IMR-90 (cell line): ENCODE results near the gene CFDP1. TPM values are rescaled to one million over a fixed set of nuclear protein-coding genes. Genes with fewer than 3 reads are reported as not detected.

Source experiments
- ATAC-seq: fragments of 200-7000 bp; cut with Tn5 transposase; 2 replicates; pipeline ENCODE4 v1.9.1; 2020; ENCODE audit warnings: low read depth, mild to moderate bottlenecking, moderate library complexity
- BruUV-seq: library from RNA; stranded (reverse); fragments of 400-500 nt; replicated peaks from 2 replicates; lab custom pipeline; 2021; lab: Mats Ljungman, UMichigan
- CTCF ChIA-PET: fragments of 300-600 bp; formaldehyde crosslinking; extraction: SDS; loops from one replicate; lab custom pipeline; 2021; ENCODE audit warnings: antibody characterized with exemption; lab: Yijun Ruan, JAX
- POLR2A ChIA-PET: fragments of 300-600 bp; sonication (Branson Sonifier 250); formaldehyde crosslinking; loops from one replicate; lab custom pipeline; 2022; ENCODE audit warnings: antibody characterized with exemption; ENCODE audit not compliant: unreplicated experiment; lab: Charles Lee
- DNase-seq: peaks from one replicate; pipeline ENCODE4 v3.0.0; 2013
- H2AFZ ChIP-seq: replicated peaks from 2 replicates; pipeline ENCODE3; 2013; ENCODE audit warnings: low read length, mild to moderate bottlenecking; ENCODE audit not compliant: poor library complexity
- H2AK5ac ChIP-seq: 2 replicates; pipeline ENCODE4 v1.6.1; 2013; ENCODE audit warnings: low read depth, low read length, inconsistent platforms
- H2AK9ac ChIP-seq: replicated peaks from 2 replicates; pipeline ENCODE3; 2013; ENCODE audit warnings: mild to moderate bottlenecking, low read depth, low read length, moderate library complexity; ENCODE audit not compliant: poor library complexity
- H2BK120ac ChIP-seq: 2 replicates; pipeline ENCODE4 v1.6.1; 2013; ENCODE audit warnings: low read depth, low read length, inconsistent platforms
- H2BK15ac ChIP-seq: 3 replicates; pipeline ENCODE4 v1.6.1; 2013; ENCODE audit warnings: low read depth, low read length, inconsistent platforms
- H2BK20ac ChIP-seq: 2 replicates; pipeline ENCODE4 v1.6.1; 2013; ENCODE audit warnings: low read depth, mild to moderate bottlenecking, inconsistent platforms, low read length, moderate library complexity
- H2BK5ac ChIP-seq: 2 replicates; pipeline ENCODE4 v1.6.1; 2013; ENCODE audit warnings: mild to moderate bottlenecking, low read depth, low read length, inconsistent platforms; ENCODE audit not compliant: poor library complexity, severe bottlenecking
- H3K14ac ChIP-seq: replicated peaks from 2 replicates; pipeline ENCODE4 v1.6.1; 2013; ENCODE audit warnings: low read depth, low read length, inconsistent platforms
- H3K18ac ChIP-seq: 2 replicates; pipeline ENCODE4 v1.6.1; 2013; ENCODE audit warnings: low read depth, low read length, control low read depth
- H3K23ac ChIP-seq: 2 replicates; pipeline ENCODE4 v1.6.1; 2013; ENCODE audit warnings: low read depth, low read length, inconsistent platforms
- H3K27ac ChIP-seq: 2 replicates; pipeline ENCODE4 v1.5.1; 2013; ENCODE audit warnings: mild to moderate bottlenecking, control low read depth, low read length; ENCODE audit not compliant: insufficient read depth
- H3K27me3 ChIP-seq: 2 replicates; pipeline ENCODE4 v1.6.1; 2013; ENCODE audit warnings: low read length; ENCODE audit not compliant: control insufficient read depth, insufficient read depth
- H3K36me3 ChIP-seq: 2 replicates; pipeline ENCODE4 v1.6.1; 2013; ENCODE audit warnings: low read length, mixed read lengths; ENCODE audit not compliant: control insufficient read depth, insufficient read depth
- H3K4ac ChIP-seq: 2 replicates; pipeline ENCODE4 v1.6.1; 2013; ENCODE audit warnings: low read depth, low read length, inconsistent platforms
- H3K4me1 ChIP-seq: 2 replicates; pipeline ENCODE4 v1.6.1; 2013; ENCODE audit warnings: low read length, mixed read lengths; ENCODE audit not compliant: control insufficient read depth, insufficient read depth
- H3K4me2 ChIP-seq: 2 replicates; pipeline ENCODE4 v1.6.1; 2013; ENCODE audit warnings: low read depth, mild to moderate bottlenecking, control low read depth, low read length, moderate library complexity
- H3K4me3 ChIP-seq: 2 replicates; pipeline ENCODE4 v1.5.1; 2013; ENCODE audit warnings: low read depth, mild to moderate bottlenecking, control low read depth, low read length, moderate library complexity; ENCODE audit not compliant: insufficient read depth
- H3K56ac ChIP-seq: 2 replicates; pipeline ENCODE4 v1.6.1; 2013; ENCODE audit warnings: low read length, inconsistent platforms; ENCODE audit not compliant: insufficient read depth; ENCODE audit errors: extremely low read depth
- H3K79me1 ChIP-seq, 2 experiments: 2 replicates each; pipeline ENCODE4 v1.6.1; 2013; ENCODE audit warnings: low read length in 2 of 2, inconsistent platforms in 1 of 2, low read depth in 1 of 2
- H3K9ac ChIP-seq: 2 replicates; pipeline ENCODE4 v1.6.1; 2013; ENCODE audit warnings: low read depth, low read length, control low read depth
- H3K9me1 ChIP-seq: 2 replicates; pipeline ENCODE4 v1.6.1; 2013; ENCODE audit warnings: low read length, inconsistent platforms; ENCODE audit not compliant: insufficient read depth
- H3K9me3 ChIP-seq: 2 replicates; pipeline ENCODE4 v1.6.1; 2013; ENCODE audit warnings: low read length; ENCODE audit not compliant: control insufficient read depth, insufficient read depth
- H4K20me1 ChIP-seq: 2 replicates; pipeline ENCODE4 v1.6.1; 2013; ENCODE audit warnings: low read length, inconsistent platforms; ENCODE audit not compliant: insufficient read depth
- H4K5ac ChIP-seq: 2 replicates; pipeline ENCODE4 v1.6.1; 2013; ENCODE audit warnings: mild to moderate bottlenecking, low read depth, low read length, control low read depth
- H4K8ac ChIP-seq, 2 experiments: 2 replicates each; pipeline ENCODE4 v1.6.1; 2013; ENCODE audit warnings: low read depth in 2 of 2, low read length in 2 of 2, control low read depth in 1 of 2, inconsistent platforms in 1 of 2
- H4K91ac ChIP-seq: 2 replicates; pipeline ENCODE4 v1.6.1; 2013; ENCODE audit warnings: low read depth, low read length, inconsistent platforms; ENCODE audit not compliant: insufficient read depth
- BHLHE40 ChIP-seq: fragments of 150-350 bp; IDR thresholded peaks from 2 replicates; pipeline ENCODE4 v1.6.1; 2016; ENCODE audit warnings: mild to moderate bottlenecking, low read depth, low read length
- CHD1 ChIP-seq: IDR thresholded peaks from 2 replicates; pipeline ENCODE4 v1.6.1; 2012; ENCODE audit warnings: low read depth, low read length, improper control_type of control experiment
- MAFK ChIP-seq: IDR thresholded peaks from 2 replicates; pipeline ENCODE4 v1.6.1; 2012; ENCODE audit warnings: low read depth, low read length, improper control_type of control experiment
- RCOR1 ChIP-seq: IDR thresholded peaks from 2 replicates; pipeline ENCODE4 v1.6.1; 2012; ENCODE audit warnings: mild to moderate bottlenecking, low read length, improper control_type of control experiment; ENCODE audit not compliant: insufficient replicate concordance
- SMC3 ChIP-seq: fragments of 150-350 bp; IDR thresholded peaks from 2 replicates; pipeline ENCODE4 v1.6.1; 2016; ENCODE audit warnings: low read depth, mild to moderate bottlenecking, antibody characterized with exemption, low read length, moderate library complexity
- WGBS, 2 experiments: methylation state at CpG; one replicate each; pipeline versions ENCODE4 v1.1.5 to v1.1.7; 2013; ENCODE audit warnings: missing lambda C conversion rate in 2 of 2; ENCODE audit not compliant: insufficient read length in 1 of 2; ENCODE audit errors: extremely low coverage in 2 of 2; 5-methylcytosine and 5-hydroxymethylcytosine counted together
- dilution Hi-C: fragments of 300-500 bp; cut with HindIII; formaldehyde crosslinking; loops from one replicate; pipeline ENCODE4 v1.14.3; 2018; ENCODE audit warnings: low sequenced_read_pairs; ENCODE audit not compliant: unreplicated experiment
- in situ Hi-C: fragments of 300-500 bp; cut with MboI; formaldehyde crosslinking; loops from 3 replicates; pipeline ENCODE4 v1.14.3; 2019; ENCODE audit warnings: low sequenced_read_pairs, inconsistent platforms, mixed read lengths
- intact Hi-C: fragments of 100-400 bp; cut with micrococcal nuclease; formaldehyde crosslinking; loops from 2 replicates; pipeline ENCODE4 v1.10.0; 2022
- polyA plus RNA-seq, 3 experiments: library from polyadenylated mRNA; depleted of rRNA; stranded (reverse); fragments of >200 nt; gene quantifications; 2 replicates each; pipeline ENCODE4 v1.2.3, GENCODE V29; 2012; ENCODE audit warnings: low replicate concordance in 1 of 3
- total RNA-seq: library from RNA; depleted of rRNA; stranded (reverse); fragments of >200 nt; gene quantifications from 2 replicates; pipeline ENCODE4 v1.2.3, GENCODE V29; 2012
- TF ChIP-seq, protein P1 (sequence below): fragments of 150-350 bp; IDR thresholded peaks from 2 replicates; pipeline ENCODE4 v1.6.1; 2016; ENCODE audit warnings: low read depth, mild to moderate bottlenecking, low read length, moderate library complexity, borderline replicate concordance
- TF ChIP-seq, protein P2 (sequence below): conservative IDR thresholded peaks from 2 replicates; pipeline ENCODE4 v1.5.1; 2012; ENCODE audit warnings: mild to moderate bottlenecking, low read depth, low read length, improper control_type of control experiment

Gene CFDP1
- total and polyA plus RNA-seq, 2 of the 4 experiments (the other 2 are of a cell fraction) = 15.6 to 38.7 TPM

GRCh38 chr16:75458439-75458838 is 25.1 kb upstream of the CFDP1 start:
- dilution Hi-C loops (no loop called here), intact Hi-C loops (no loop called here), in situ Hi-C loops (no loop called here)
- Histone ChIP-seq H3K36me3 (no peaks in the 10 kb centered on the region), H3K23ac (no peak overlapping the region), H3K4me2 (no peak overlapping the region), H4K8ac (no peak overlapping the region), H3K14ac (no peak overlapping the region), H3K4me1 (no peaks in the 10 kb centered on the region; the same call in 1 of the 2 replicates), H2BK120ac (no peak overlapping the region), H4K5ac (no peak overlapping the region), H4K91ac (no peak overlapping the region), H2AK5ac (no peak overlapping the region), H2AFZ (no peak overlapping the region), H3K4me3 (no peak overlapping the region), H3K56ac (no peak overlapping the region), H3K9ac (no peak overlapping the region), H3K27ac (no peak overlapping the region), H2BK20ac (no peak overlapping the region), H2BK15ac (no peak overlapping the region), H4K20me1 (peaks cover 39% of the 10 kb centered on the region), H3K9me1 (peaks cover 16% of the 10 kb centered on the region), H2BK5ac (no peak overlapping the region), H3K18ac (no peak overlapping the region), H3K27me3 (no peaks in the 10 kb centered on the region), H3K9me3 (no peaks in the 10 kb centered on the region), H3K79me1 (peaks cover 29 to 85% of the 10 kb centered on the region in 2 experiments), H2AK9ac (no peak overlapping the region), H3K4ac (no peak overlapping the region)
- ATAC-seq (no peak), DNase-seq (no peak)
- ChIA-PET CTCF (interaction anchor here (1.1 kb wide), 1 partner anchor 79 kb away, joined by 8 read pairs; no protein-coding TSS in a partner anchor), POLR2A (no interaction called here)
- no TSS peak for BruUV-seq
- WGBS, 2 experiments = 100% methylated on average over 1 of the region's 2 CpGs; no CpG with 5 or more reads in 1 of the 2 experiments
- TF ChIP-seq, protein P1, sequence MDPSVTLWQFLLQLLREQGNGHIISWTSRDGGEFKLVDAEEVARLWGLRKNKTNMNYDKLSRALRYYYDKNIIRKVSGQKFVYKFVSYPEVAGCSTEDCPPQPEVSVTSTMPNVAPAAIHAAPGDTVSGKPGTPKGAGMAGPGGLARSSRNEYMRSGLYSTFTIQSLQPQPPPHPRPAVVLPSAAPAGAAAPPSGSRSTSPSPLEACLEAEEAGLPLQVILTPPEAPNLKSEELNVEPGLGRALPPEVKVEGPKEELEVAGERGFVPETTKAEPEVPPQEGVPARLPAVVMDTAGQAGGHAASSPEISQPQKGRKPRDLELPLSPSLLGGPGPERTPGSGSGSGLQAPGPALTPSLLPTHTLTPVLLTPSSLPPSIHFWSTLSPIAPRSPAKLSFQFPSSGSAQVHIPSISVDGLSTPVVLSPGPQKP = no peak
- no peak for TF ChIP-seq MAFK
- TF ChIP-seq, protein P2, sequence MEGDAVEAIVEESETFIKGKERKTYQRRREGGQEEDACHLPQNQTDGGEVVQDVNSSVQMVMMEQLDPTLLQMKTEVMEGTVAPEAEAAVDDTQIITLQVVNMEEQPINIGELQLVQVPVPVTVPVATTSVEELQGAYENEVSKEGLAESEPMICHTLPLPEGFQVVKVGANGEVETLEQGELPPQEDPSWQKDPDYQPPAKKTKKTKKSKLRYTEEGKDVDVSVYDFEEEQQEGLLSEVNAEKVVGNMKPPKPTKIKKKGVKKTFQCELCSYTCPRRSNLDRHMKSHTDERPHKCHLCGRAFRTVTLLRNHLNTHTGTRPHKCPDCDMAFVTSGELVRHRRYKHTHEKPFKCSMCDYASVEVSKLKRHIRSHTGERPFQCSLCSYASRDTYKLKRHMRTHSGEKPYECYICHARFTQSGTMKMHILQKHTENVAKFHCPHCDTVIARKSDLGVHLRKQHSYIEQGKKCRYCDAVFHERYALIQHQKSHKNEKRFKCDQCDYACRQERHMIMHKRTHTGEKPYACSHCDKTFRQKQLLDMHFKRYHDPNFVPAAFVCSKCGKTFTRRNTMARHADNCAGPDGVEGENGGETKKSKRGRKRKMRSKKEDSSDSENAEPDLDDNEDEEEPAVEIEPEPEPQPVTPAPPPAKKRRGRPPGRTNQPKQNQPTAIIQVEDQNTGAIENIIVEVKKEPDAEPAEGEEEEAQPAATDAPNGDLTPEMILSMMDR = no peak
- TF ChIP-seq CHD1 = no peak
- no peak for TF ChIP-seq BHLHE40
- no peak for TF ChIP-seq RCOR1
- no peak for TF ChIP-seq SMC3
